Panc1 (cell line): ENCODE data around the gene SELE.

Experiments
- CTCF ChIP-seq: fragments of 450-650 bp; IDR thresholded peaks from 2 replicates; pipeline ENCODE4 v1.5.1; 2017; ENCODE audit warnings: mild to moderate bottlenecking
- POLR2AphosphoS5 ChIP-seq: IDR thresholded peaks from 2 replicates; pipeline ENCODE4 v1.6.1; 2012; ENCODE audit warnings: mild to moderate bottlenecking, low read depth, low read length, moderate library complexity
- REST ChIP-seq, 2 experiments: IDR thresholded peaks; 2 replicates each; pipeline ENCODE4 v1.6.1; 2011 to 2012; ENCODE audit warnings: low read depth in 2 of 2, control low read depth in 1 of 2, low read length in 1 of 2, mild to moderate bottlenecking in 1 of 2, moderate library complexity in 1 of 2; ENCODE audit not compliant: insufficient read depth in 1 of 2
- SIN3A ChIP-seq: IDR thresholded peaks from 2 replicates; pipeline ENCODE4 v1.6.1; 2012; ENCODE audit warnings: low read depth, mild to moderate bottlenecking, low read length, moderate library complexity, borderline replicate concordance; ENCODE audit not compliant: insufficient read depth

- TF ChIP-seq CTCF = no peak
- TF ChIP-seq SIN3A = no peak
- no peak for TF ChIP-seq POLR2AphosphoS5
- no peak for TF ChIP-seq REST (IDR thresholded peaks at IDR 0.05; ENCODE audit: insufficient read depth in 1 of 2, low read depth in 2 of 2, low read length in 1 of 2)
Observed at GRCh38 chr1:169746550-169746949, 12.7 kb upstream of the SELE start.
